Stimulated activated CD4-positive, alpha-beta T cell treated with anti-CD3 and anti-CD28 coated beads, TNF-alpha, amount 100 ng/mL, for 1 hour (primary cell): ENCODE results near the gene UBIAD1.
"Not testable (repeated sequence)": the region's sequence is repeated elsewhere in the genome, so short reads cannot be mapped to it uniquely, and the experiment has no call there.

Experiments
- DNase-seq, 3 donors: peaks; one replicate each; pipeline ENCODE4 v3.0.0-alpha.2; 2020; ENCODE audit warnings: low read depth in 3 of 3, low spot score in 1 of 3

UBIAD1 gene

GRCh38 chr1:11279630-11280029, 6.6 kb downstream of the UBIAD1 start:
- no peak for DNase-seq

DNA sequence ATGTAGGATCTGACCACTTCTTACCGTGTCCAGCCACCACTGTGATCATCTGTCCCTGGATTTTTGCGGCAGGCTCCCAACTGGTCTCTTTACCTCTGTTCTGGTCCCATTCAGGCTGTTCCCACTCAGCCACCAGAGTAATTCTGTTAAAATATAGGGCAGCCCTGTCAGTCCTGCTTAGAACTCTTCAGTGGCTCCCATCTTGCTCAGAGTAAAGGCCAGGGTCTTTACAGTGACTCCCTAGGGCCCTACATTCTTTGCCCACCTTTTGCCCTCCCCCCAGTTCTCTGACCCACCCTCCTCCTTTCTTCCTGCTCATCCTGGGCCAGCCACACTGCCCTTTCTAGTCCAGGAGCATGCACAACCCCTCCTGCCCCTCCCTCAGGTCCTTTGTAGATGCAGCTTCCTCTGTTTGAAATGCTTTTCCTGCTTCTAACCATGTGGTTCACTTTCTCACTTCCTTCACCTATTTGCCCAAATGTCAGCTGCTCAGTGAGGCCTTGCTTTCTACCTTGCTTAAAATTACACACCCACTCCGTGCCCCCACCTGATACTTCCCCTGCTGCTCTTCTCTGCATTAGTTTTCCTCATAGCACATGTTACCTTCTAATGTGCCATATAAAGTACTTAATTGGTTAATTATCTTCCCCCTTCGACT, 7.8 kb downstream of the UBIAD1 start:
- no peak for DNase-seq

DNA sequence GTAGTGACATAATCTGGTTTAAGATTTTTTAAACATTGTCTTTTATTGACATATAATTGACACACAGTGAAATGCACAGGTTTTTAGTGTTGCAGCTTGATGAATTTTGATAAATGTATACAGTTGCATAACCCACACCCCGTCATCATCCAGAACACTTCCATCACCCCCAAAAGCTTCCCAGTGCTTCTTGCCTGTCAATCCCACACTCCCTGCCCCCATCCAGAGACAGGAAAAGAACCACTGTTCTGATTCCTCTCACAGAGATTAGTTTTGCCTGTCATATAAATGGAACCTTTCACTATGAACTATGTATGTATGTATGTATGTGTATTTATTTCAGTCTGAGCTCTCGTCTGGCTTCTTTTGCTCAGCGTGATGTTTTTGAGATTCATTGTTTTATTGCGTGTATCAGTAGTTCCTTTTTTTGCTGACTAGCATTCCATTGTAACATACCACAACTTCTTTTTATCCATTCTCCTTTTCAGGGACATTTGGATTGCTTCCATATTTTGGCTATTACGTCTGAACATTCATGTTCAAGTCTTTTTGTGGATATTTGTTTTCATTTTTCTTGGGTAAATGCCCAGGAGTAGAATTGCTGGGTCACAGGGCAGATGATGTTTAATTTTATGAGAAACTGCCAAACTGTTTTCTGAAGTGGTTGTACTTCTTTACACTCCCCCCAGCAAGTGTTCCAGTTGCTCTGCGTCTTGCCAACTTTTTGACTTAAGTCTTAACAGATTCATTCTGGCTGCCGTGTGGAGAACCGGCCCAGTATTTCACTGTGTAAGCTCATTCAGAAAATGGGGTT, 8.7 kb downstream of the UBIAD1 start:
- no peak for DNase-seq

GRCh38 chr1:11283151-11283550, 10.2 kb downstream of the UBIAD1 start:
- DNase-seq, result no peak

DNA sequence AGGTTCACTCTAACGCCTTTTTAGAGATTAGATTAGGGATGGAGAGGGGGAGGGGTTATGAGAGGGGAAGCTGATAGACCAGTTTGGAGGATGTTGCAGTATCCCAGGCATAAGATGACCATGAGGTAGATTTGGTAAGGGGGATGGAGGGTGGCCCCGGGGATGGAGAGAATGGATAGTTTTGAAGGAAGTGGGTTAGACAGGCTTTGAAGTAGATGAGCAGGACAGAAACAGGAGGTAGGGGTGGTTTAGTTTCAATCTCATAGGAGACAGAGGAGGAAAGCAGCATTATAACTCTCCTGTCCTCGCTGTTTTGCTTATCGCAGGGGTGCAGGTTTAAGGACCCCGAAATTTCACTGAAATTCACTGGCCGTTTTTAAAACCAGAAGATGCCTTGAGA, 11.8 kb downstream of the UBIAD1 start:
- no peak for DNase-seq

DNA sequence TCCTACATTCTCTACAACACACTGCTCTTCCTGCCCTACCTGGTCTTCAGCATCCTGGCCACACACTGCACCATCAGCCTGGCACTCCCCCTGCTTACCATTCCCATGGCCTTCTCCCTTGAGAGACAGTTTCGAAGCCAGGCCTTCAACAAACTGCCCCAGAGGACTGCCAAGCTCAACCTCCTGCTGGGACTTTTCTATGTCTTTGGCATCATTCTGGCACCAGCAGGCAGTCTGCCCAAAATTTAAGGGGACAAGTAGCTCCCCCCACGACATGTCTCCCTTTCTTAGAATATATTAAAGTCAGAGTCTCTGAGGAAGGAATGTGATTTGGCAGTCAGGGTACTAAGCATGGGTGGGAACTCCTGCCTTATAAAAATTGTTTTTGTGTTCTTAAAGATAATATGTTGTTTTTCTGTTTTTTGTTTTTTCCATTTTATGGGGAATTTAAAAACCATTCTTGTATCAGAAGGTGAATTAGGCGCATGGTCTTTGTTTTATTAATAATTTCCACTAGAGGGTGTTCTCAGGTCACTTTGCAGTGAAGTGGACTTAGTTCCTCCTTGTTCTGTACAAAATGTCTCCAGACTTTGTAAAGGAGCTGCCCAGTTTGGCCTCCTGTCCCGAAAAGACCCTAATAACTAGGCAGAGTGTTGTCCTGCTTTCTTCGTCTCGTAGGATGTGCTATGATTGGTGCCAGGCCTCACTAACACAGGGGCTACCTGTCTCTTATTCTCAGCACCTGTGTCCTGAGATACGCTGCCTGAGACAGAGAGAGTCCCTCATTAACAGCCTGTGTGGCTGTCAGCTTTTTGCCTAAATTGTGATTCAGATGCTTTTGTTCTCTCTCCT, 13.1 kb downstream of the UBIAD1 start:
- no peak for DNase-seq

DNA sequence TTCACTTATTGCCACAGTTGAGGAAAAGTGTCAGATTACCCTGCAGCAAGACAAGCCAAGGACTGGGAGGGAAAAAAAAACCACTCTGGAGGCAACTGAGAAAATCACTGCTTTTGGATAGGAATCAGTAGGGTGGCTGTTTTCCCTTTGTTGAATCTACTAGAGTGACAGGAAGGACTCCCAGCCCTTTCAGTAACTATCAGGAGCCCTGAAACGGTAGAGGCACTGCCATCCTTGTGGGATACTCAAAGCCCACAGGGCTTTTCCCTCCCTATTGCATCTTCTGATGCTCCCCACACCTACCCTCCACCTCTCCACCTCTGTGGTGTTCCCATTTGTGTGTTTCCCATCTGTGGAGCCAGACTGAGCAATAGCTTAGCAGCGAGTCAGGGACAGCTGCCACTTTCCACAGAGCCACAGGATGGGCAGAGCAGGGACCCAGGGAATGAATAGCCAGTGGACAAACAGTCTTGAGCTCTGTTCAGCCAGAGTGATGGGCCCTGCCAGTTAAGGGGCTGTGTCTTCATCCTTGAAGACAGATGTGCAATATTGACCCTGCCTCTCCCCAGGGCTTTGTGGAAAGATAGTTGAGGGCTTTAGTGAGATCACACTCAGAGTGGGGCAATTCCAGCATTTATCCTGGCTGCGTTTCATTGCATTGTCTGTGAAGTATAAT, 13.9 kb downstream of the UBIAD1 start:
- DNase-seq, result no peak

GRCh38 chr1:11289064-11289463, 16.1 kb downstream of the UBIAD1 start:
- no peak for DNase-seq

- DNase-seq, result no peak
Measured at GRCh38 chr1:11291049-11291448, 18.1 kb downstream of the UBIAD1 start.

GRCh38 chr1:11293856-11294255, 20.9 kb downstream of the UBIAD1 start:
- no peak for DNase-seq

DNA sequence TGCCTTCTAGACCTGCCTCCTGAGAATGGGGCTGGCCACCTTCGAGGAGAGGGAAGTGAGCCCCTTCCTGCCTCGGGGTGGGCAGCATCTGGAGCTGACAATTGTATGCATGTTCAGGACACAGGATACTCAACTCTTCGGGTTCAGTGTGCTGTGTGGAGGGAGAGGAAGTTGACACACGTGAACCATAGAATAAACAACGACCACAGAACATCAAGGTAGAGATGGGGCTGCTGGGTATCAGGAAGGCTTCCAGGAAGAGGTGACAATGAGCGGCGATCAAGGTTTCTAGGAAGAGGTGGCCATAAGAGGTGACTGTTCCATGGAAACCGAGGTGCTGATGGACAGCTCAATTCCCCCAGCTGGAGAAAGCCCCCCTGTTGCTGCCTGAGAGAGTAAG, 22.0 kb downstream of the UBIAD1 start:
- no peak for DNase-seq

DNA sequence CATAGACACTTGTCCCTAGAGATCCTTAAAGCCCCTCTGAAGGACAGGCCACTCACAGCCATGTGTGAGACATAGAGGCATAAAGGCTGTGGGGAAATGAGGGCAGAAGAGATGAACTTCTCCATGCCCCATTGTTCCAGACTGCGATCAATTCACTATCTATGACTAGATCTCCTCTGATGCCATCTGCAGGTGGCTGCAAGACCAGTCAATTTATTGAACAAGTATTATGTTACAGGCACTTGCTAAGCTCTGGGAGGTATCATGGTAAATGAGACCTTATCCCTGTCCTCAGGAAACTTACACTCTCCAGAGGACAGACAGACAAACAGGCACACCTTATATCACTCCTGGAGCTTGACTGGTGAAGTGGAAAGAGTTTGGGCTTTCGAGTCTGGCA, 22.9 kb downstream of the UBIAD1 start:
- no peak for DNase-seq

DNA sequence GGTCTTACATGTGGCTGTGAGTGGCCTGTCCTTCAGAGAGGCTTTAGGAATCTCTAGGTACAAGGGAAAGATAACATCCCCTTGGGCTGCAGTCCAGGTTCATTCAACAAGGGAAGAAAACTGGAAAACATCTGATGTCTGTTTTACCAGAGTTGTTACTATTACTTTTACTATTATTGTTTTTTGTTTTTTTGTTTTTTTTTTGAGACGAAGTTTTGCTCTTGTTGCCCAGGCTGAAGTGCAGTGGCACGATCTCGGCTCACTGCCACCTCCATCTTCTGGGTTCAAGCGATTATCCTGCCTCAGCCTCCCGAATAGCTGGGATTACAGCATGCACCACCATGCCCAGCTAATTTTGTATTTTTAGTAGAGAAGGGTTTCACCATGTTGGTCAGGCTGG, 24.8 kb downstream of the UBIAD1 start:
- DNase-seq, result not testable (repeated sequence)

- DNase-seq, result no peak
Measured at GRCh38 chr1:11298390-11299224, 25.6 kb downstream of the UBIAD1 start.

DNA sequence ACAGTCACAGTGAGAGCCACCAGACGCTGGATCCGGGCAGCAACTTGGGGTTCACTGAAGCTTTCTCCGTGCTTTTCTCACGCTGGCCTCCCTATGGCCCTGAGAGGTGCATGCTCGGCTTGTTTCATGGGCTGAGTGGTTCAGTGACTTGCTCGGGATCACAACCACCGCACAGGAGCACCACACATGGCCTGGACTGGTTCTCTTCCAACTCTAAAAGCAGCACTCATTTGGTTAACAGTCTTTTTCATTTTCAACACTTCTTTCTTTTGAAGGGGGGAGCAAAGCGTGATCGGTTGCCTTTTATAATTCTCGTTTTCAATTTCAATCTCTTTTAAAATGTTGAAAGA, 26.2 kb downstream of the UBIAD1 start:
- no peak for DNase-seq

- no peak for DNase-seq
Measured at GRCh38 chr1:11301601-11302000, 28.6 kb downstream of the UBIAD1 start.

DNA sequence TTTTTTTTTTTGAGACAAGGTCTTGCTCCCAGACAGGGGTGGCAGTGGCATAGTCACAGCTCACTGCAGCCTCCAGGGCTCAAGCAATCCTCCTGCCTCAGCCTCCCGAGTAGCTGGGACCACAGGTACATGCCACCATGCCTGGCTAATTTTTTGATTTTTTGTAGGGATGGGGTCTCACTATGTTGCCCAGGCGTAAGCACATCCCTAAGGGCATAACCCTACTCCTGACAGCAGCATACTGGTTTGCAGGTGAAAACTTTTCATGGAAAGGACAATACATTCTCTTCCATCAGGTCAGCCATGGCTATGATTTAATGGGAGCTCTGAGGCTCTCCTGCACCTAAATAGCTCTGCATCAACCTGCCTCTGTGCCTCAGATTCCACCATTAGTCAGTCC, 29.4 kb downstream of the UBIAD1 start:
- no peak for DNase-seq

DNA sequence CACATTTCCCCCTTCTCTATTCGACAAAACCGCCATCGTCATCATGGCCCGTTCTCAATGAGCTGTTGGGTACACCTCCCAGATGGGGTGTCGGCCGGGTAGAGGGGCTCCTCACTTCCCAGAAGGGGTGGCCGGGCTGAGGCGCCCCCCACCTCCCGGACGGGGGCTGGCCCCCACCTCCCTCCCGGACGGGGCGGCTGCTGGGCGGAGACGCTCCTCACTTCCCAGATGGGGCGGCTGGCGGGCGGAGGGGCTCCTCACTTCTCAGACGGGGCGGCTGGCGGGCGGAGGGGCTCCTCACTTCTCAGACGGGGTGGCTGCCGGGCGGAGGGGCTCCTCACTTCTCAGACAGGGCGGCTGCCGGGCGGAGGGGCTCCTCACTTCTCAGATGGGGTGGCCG, 32.5 kb downstream of the UBIAD1 start:
- DNase-seq, result not testable (repeated sequence)

GRCh38 chr1:11307852-11308251, 34.9 kb downstream of the UBIAD1 start:
- DNase-seq, result no peak

GRCh38 chr1:11308699-11309224, 35.8 kb downstream of the UBIAD1 start:
- no peak for DNase-seq
